Lung (tissue), 12 donors: ENCODE results near the gene INO80. TPM values are rescaled to one million over a fixed set of nuclear protein-coding genes. Genes with fewer than 3 reads are reported as not detected.

ENCODE experiments used
- ATAC-seq: fragments of 200-7000 bp; cut with Tn5 transposase; one replicate; pipeline ENCODE4 v1.9.1; 2020; ENCODE audit warnings: moderate number of reproducible peaks; ENCODE audit not compliant: insufficient read depth, low FRiP score
- DNase-seq, 3 donors: peaks; one replicate each; pipeline ENCODE4 v3.0.0-alpha.2; 2013 to 2017
- H3K27ac ChIP-seq, 2 donors: one replicate each; pipeline ENCODE4 v1.5.1; 2013; ENCODE audit warnings: mild to moderate bottlenecking in 2 of 2, moderate library complexity in 2 of 2, control low read depth in 1 of 2, inconsistent platforms in 1 of 2, low read depth in 1 of 2, low read length in 1 of 2
- H3K27me3 ChIP-seq, 3 donors: one replicate each; pipeline ENCODE4 v1.5.1; 2013; ENCODE audit warnings: low read length in 2 of 3; ENCODE audit not compliant: control insufficient read depth in 3 of 3, insufficient read depth in 3 of 3
- H3K36me3 ChIP-seq, 4 donors: one replicate each; pipeline ENCODE4 v1.5.1; 2013; ENCODE audit warnings: low read length in 4 of 4, mild to moderate bottlenecking in 1 of 4, moderate library complexity in 1 of 4; ENCODE audit not compliant: control insufficient read depth in 4 of 4, insufficient read depth in 4 of 4
- H3K4me1 ChIP-seq, 5 donors: one replicate each; pipeline ENCODE4 v1.5.1; 2013; ENCODE audit warnings: low read length in 5 of 5, mild to moderate bottlenecking in 2 of 5, moderate library complexity in 1 of 5; ENCODE audit not compliant: control insufficient read depth in 5 of 5, insufficient read depth in 5 of 5
- H3K4me3 ChIP-seq: one replicate; pipeline ENCODE4 v1.5.1; 2013; ENCODE audit warnings: mild to moderate bottlenecking, control low read depth, moderate library complexity
- H3K9ac ChIP-seq, 2 donors: one replicate each; pipeline ENCODE4 v1.5.1; 2013; ENCODE audit warnings: low read length in 2 of 2, control low read depth in 1 of 2; ENCODE audit not compliant: insufficient read depth in 1 of 2
- H3K9me3 ChIP-seq, 4 donors: one replicate each; pipeline ENCODE4 v1.5.1; 2013; ENCODE audit warnings: low read length in 3 of 4, mild to moderate bottlenecking in 1 of 4, moderate library complexity in 1 of 4; ENCODE audit not compliant: control insufficient read depth in 4 of 4, insufficient read depth in 3 of 4
- CTCF ChIP-seq: IDR thresholded peaks from 2 replicates; pipeline ENCODE4 v1.5.1; 2012; ENCODE audit warnings: mild to moderate bottlenecking; ENCODE audit errors: control extremely low read depth, extremely low read depth
- WGBS, 2 donors: extraction: QIAGEN DNeasy Blood & Tissue Kit; methylation state at CpG; one replicate each; pipeline ENCODE4 v1.1.7; 2013; 5-methylcytosine and 5-hydroxymethylcytosine counted together
- polyA plus RNA-seq, 2 donors: library from polyadenylated mRNA; stranded (reverse); fragments of 200-250 nt; gene quantifications; one replicate each; pipeline ENCODE4 v1.2.1, GENCODE V29; 2013
- total RNA-seq, 2 donors: library from RNA; depleted of rRNA in 1 of 2; stranded (reverse); fragments of >200 nt in 1 of 2; gene quantifications; one replicate each; pipeline ENCODE4 v1.2.1, GENCODE V29; 2014 to 2021
- donor health status: control.
- donor health status: control.
- donor health status: Bipolar disorder and iron deficiency.
- donor health status: healthy.
- donor health status: DM: yes; HTN: yes; CAD: no.

The INO80 gene
- total and polyA plus RNA-seq, 4 donors, result 8.0 to 50.1 (median 22.9) TPM

- 77 to 95% methylated on average over 31 of the region's 31 CpGs for WGBS, 2 donors
- Histone ChIP-seq H3K4me3 (peak overlapping the region; percentile 1), H3K27me3 (peaks cover 0 to 11% (median 5%) of the 10 kb centered on the region in 3 donors), H3K36me3 (peaks cover 0 to 22% (median 0%) of the 10 kb centered on the region in 4 donors), H3K4me1 (peaks cover 0 to 32% (median 24%) of the 10 kb centered on the region in 5 donors), H3K27ac (peak overlapping the region in 1 of 2 donors; percentile 23), H3K9ac (no peak overlapping the region), H3K9me3 (no peaks in the 10 kb centered on the region)
- ATAC-seq (no peak), DNase-seq (no peak)
- TF ChIP-seq CTCF, result no peak
Measured at GRCh38 chr15:40936234-40936708, 179.8 kb downstream of the INO80 start.

- Histone ChIP-seq H3K4me3 (no peak overlapping the region), H3K4me1 (peaks cover 0 to 35% (median 27%) of the 10 kb centered on the region in 5 donors), H3K36me3 (peaks cover 0 to 22% (median 0%) of the 10 kb centered on the region in 4 donors), H3K27ac (peak overlapping the region in 1 of 2 donors; percentile 68), H3K9ac (no peak overlapping the region), H3K27me3 (peaks cover 0 to 18% (median 16%) of the 10 kb centered on the region in 3 donors), H3K9me3 (no peaks in the 10 kb centered on the region)
- DNase-seq (no peak), ATAC-seq (no peak)
- TF ChIP-seq CTCF, result no peak
- 85 to 89% methylated on average over 6 of the region's 6 CpGs for WGBS, 2 donors
Measured at GRCh38 chr15:40934457-40934856, 181.6 kb downstream of the INO80 start.

GRCh38 chr15:40933517-40933902 is 182.6 kb downstream of the INO80 start:
- no peak for TF ChIP-seq CTCF
- Histone ChIP-seq H3K27me3 (peaks cover 0 to 22% (median 20%) of the 10 kb centered on the region in 3 donors), H3K9ac (no peak overlapping the region), H3K4me1 (peaks cover 0 to 35% (median 31%) of the 10 kb centered on the region in 5 donors), H3K27ac (no peak overlapping the region), H3K9me3 (no peaks in the 10 kb centered on the region), H3K36me3 (peaks cover 0 to 19% (median 0%) of the 10 kb centered on the region in 4 donors), H3K4me3 (no peak overlapping the region)
- 23 to 39% methylated on average over 3 of the region's 3 CpGs for WGBS, 2 donors
- ATAC-seq, result no peak
- DNase-seq, result no peak
